K562 (cell line): ENCODE measurements around the gene OSCP1. TPM values are rescaled to one million over a fixed set of nuclear protein-coding genes. Genes with fewer than 3 reads are reported as not detected.
A peak's percentile ranks its signal among the peaks of the same experiment; 100 is the strongest.

Source experiments
- ARID1B ChIP-seq: fragments of 450-650 bp; IDR thresholded peaks from 2 replicates; pipeline ENCODE4 v1.6.1; 2016; ENCODE audit warnings: antibody characterized with exemption, mild to moderate bottlenecking, inconsistent platforms
- BCOR ChIP-seq: fragments of 450-650 bp; IDR thresholded peaks from 2 replicates; pipeline ENCODE4 v1.6.1; 2016
- NCOA4 ChIP-seq: fragments of 450-650 bp; IDR thresholded peaks from 2 replicates; pipeline ENCODE4 v1.6.1; 2018; ENCODE audit warnings: mild to moderate bottlenecking; ENCODE audit not compliant: partially characterized antibody
- POLR2A ChIP-seq: fragments of 450-650 bp; conservative IDR thresholded peaks from 2 replicates; pipeline ENCODE4 v1.6.1; 2016
- POLR2AphosphoS2 ChIP-seq: IDR thresholded peaks from 2 replicates; pipeline ENCODE4 v1.6.1; 2012; ENCODE audit warnings: low read length, improper control_type of control experiment
- POLR2G ChIP-seq: fragments of 200-400 bp; formaldehyde crosslinking; IDR thresholded peaks from 2 replicates; pipeline ENCODE4 v1.6.1; 2017; ENCODE audit warnings: low read depth, mild to moderate bottlenecking, antibody characterized with exemption, low read length, moderate library complexity
- ZBTB26 ChIP-seq: fragments of 450-650 bp; formaldehyde crosslinking; IDR thresholded peaks from 2 replicates; pipeline ENCODE4 v1.4.0; 2022; ENCODE audit warnings: missing genetic modification characterization
- ZNF830 ChIP-seq: fragments of 250-450 bp; sonication (Bioruptor Pico); IDR thresholded peaks from 2 replicates; pipeline ENCODE4 v1.5.0; 2021; ENCODE audit warnings: mild to moderate bottlenecking
- polyA plus RNA-seq, 8 experiments: library from polyadenylated mRNA; depleted of rRNA in 4 of 8; stranded (reverse) in 5 of 8; unstranded in 3 of 8; fragments of >200 nt; fragmentation: Nextera tagmentation in 2 of 8; fragmentation: Illumina TruSeq in 1 of 8; extraction: Ambion mirVana in 2 of 8; extraction: Trizol in 1 of 8; gene quantifications; 2 replicates each; pipeline versions ENCODE4 v1.2.1 to v1.2.3, GENCODE V29; 2011 to 2014; ENCODE audit warnings: inconsistent platforms in 1 of 8, missing spikeins in 1 of 8
- total RNA-seq, 7 experiments: library from RNA; depleted of rRNA in 6 of 7; stranded (reverse); fragments of >200 nt in 6 of 7; fragmentation: Illumina TruSeq in 2 of 7; extraction: Trizol in 2 of 7; gene quantifications; 2 replicates each; pipeline versions ENCODE4 v1.2.1 to v1.2.3, GENCODE V29; 2011 to 2021; ENCODE audit warnings: low replicate concordance in 1 of 7
- TF ChIP-seq, protein P1 (sequence below), 2 experiments: fragments of 200-800 bp in 1 of 2; sonication (Bioruptor generic) in 1 of 2; sonication (generic) in 1 of 2; formaldehyde crosslinking in 1 of 2; IDR thresholded peaks in 1 of 2; conservative IDR thresholded peaks in 1 of 2; 2 replicates each; pipeline versions ENCODE4 v1.5.0 to v1.6.1; 2016 to 2020; ENCODE audit warnings: missing compliant biosample characterization in 1 of 2, missing genetic modification characterization in 1 of 2, missing genetic modification reagents in 1 of 2
- TF ChIP-seq, protein P2 (sequence below): fragments of 450-650 bp; formaldehyde crosslinking; IDR thresholded peaks from 2 replicates; pipeline ENCODE4 v1.4.0; 2022; ENCODE audit warnings: mild to moderate bottlenecking, moderate library complexity

The OSCP1 gene
- total and polyA plus RNA-seq, 9 of the 15 experiments (the other 6 are each of a cell fraction or from before 2014, with no cell fraction given) = 0.15 to 0.40 (median 0.33) TPM; not detected in 5

DNA sequence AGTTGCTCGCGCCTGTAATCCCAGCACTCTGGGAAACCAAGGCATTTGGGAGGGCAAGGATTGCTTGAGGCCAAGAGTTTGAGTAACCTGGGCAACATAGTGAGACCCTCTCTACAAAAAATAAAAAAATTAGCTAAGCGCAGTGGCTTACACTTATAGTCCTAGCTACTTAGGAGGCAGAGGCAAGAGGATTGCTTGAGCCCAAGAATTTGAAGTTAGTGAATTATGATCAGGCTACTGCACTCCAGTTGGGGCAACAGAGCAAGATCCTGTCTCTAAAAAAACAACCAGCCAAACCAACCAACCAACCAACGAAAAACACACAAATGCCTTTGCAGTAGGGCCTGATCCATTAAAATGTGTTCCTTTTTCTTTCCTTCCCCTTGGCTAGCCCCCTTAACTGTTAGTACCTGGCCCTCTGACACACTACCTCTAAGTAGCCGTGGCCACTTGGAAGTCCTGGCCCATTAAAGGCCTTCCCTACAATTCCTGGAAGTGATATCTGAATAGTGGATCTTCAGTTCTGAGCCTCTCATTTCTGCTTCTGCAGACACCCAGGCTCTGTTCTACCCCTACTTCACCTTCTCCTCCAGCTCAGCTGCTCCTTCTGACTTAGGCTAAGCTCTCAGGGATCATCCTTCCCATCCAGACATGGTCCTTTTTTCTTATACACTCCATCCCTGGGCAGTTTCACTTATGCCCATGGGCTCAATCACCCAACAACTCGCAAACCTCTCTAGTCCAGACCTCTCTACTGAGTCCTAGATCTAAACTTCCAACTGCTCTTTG is 3.5 kb upstream of the OSCP1 start (continued):
- TF ChIP-seq, protein P1, sequence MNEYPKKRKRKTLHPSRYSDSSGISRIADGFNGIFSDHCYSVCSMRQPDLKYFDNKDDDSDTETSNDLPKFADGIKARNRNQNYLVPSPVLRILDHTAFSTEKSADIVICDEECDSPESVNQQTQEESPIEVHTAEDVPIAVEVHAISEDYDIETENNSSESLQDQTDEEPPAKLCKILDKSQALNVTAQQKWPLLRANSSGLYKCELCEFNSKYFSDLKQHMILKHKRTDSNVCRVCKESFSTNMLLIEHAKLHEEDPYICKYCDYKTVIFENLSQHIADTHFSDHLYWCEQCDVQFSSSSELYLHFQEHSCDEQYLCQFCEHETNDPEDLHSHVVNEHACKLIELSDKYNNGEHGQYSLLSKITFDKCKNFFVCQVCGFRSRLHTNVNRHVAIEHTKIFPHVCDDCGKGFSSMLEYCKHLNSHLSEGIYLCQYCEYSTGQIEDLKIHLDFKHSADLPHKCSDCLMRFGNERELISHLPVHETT (CRISPR knock-in tag; conservative IDR thresholded peaks at IDR 0.05 in 1 of 2, IDR thresholded peaks at IDR 0.05 in 1 of 2) = no peak
- TF ChIP-seq POLR2AphosphoS2 (peak; percentile 62; the same call in 1 of the 2 replicates), POLR2G (0 out of 2 replicates have a peak, but pooled peaks have one; percentile 14), ARID1B (0 out of 2 replicates have a peak, but pooled peaks have one; percentile 15), ZBTB26 (CRISPR knock-in tag) (0 out of 2 replicates have a peak, but pooled peaks have one; percentile 2), BCOR (peak; percentile 66), NCOA4 (no peak), ZNF830 (CRISPR knock-in tag) (peak; percentile 7; the same call in 1 of the 2 replicates), POLR2A (peak; percentile 51; the same call in 1 of the 2 replicates)
- TF ChIP-seq, protein P2, sequence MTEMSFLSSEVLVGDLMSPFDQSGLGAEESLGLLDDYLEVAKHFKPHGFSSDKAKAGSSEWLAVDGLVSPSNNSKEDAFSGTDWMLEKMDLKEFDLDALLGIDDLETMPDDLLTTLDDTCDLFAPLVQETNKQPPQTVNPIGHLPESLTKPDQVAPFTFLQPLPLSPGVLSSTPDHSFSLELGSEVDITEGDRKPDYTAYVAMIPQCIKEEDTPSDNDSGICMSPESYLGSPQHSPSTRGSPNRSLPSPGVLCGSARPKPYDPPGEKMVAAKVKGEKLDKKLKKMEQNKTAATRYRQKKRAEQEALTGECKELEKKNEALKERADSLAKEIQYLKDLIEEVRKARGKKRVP (CRISPR knock-in tag) = no peak
- TF ChIP-seq, all 486 proteins: peak for 14
